ENCODE data around the gene SIT1.

DNA sequence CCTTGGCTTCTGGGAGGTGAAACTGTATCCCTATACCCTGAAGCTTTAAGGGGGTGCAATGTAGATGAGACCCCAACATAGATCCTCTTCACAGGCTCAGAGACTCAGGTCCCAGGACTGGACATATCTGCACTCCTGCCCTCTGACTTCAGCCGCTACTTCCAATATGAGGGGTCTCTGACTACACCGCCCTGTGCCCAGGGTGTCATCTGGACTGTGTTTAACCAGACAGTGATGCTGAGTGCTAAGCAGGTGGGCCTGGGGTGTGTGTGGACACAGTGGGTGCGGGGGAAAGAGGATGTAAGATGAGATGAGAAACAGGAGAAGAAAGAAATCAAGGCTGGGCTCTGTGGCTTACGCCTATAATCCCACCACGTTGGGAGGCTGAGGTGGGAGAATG is 28.4 kb upstream of the SIT1 start:
- TF ChIP-seq, protein P1, sequence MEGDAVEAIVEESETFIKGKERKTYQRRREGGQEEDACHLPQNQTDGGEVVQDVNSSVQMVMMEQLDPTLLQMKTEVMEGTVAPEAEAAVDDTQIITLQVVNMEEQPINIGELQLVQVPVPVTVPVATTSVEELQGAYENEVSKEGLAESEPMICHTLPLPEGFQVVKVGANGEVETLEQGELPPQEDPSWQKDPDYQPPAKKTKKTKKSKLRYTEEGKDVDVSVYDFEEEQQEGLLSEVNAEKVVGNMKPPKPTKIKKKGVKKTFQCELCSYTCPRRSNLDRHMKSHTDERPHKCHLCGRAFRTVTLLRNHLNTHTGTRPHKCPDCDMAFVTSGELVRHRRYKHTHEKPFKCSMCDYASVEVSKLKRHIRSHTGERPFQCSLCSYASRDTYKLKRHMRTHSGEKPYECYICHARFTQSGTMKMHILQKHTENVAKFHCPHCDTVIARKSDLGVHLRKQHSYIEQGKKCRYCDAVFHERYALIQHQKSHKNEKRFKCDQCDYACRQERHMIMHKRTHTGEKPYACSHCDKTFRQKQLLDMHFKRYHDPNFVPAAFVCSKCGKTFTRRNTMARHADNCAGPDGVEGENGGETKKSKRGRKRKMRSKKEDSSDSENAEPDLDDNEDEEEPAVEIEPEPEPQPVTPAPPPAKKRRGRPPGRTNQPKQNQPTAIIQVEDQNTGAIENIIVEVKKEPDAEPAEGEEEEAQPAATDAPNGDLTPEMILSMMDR (IDR thresholded peaks at IDR 0.05; ENCODE audit: low read length), result no peak
- no peak for TF ChIP-seq EZH2 (IDR thresholded peaks at IDR 0.05; ENCODE audit: borderline replicate concordance, low read length)
